ENCODE measurements around the gene SYCP2. TPM values are rescaled to one million over a fixed set of nuclear protein-coding genes. Genes with fewer than 3 reads are reported as not detected.

SYCP2 gene, protein sequence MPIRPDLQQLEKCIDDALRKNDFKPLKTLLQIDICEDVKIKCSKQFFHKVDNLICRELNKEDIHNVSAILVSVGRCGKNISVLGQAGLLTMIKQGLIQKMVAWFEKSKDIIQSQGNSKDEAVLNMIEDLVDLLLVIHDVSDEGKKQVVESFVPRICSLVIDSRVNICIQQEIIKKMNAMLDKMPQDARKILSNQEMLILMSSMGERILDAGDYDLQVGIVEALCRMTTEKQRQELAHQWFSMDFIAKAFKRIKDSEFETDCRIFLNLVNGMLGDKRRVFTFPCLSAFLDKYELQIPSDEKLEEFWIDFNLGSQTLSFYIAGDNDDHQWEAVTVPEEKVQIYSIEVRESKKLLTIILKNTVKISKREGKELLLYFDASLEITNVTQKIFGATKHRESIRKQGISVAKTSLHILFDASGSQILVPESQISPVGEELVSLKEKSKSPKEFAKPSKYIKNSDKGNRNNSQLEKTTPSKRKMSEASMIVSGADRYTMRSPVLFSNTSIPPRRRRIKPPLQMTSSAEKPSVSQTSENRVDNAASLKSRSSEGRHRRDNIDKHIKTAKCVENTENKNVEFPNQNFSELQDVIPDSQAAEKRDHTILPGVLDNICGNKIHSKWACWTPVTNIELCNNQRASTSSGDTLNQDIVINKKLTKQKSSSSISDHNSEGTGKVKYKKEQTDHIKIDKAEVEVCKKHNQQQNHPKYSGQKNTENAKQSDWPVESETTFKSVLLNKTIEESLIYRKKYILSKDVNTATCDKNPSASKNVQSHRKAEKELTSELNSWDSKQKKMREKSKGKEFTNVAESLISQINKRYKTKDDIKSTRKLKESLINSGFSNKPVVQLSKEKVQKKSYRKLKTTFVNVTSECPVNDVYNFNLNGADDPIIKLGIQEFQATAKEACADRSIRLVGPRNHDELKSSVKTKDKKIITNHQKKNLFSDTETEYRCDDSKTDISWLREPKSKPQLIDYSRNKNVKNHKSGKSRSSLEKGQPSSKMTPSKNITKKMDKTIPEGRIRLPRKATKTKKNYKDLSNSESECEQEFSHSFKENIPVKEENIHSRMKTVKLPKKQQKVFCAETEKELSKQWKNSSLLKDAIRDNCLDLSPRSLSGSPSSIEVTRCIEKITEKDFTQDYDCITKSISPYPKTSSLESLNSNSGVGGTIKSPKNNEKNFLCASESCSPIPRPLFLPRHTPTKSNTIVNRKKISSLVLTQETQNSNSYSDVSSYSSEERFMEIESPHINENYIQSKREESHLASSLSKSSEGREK (N-terminal part only)
- 0.49 and 2.6 TPM in 2 replicates for total RNA-seq

DNA sequence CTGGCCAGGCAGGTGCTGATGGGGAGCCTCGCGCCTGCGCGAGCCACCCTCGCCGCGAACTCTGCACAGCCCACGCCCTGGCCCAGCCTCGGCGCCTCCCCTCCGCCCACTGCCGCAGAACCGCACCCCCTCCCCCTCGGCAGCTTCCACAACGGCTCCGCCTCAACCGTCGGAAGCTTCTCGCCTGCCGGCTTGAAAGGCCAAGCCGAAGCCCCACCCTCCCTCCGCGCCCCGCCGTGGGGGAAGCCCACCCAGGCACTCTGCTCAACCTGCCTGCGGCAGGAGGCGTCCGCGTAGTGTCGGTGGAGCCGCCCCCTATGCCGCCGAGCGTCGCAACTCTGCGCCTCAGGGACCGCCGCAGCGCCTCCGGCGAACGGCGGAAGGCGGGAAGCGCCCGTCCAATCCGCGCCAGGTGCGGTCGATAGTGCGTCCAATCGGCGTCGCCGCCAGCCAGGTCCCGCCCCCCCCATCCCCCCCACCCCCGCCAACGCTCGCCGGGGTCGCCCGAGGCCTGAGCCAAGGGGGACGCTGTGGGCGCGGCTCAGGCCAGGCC is at the start of gene SYCP2:
Gene SYCP2 (minus strand): TSS at position 342 of the 553 bp plus-strand sequence. CDS start 11,224 bp downstream, outside the sequence.

DNA sequence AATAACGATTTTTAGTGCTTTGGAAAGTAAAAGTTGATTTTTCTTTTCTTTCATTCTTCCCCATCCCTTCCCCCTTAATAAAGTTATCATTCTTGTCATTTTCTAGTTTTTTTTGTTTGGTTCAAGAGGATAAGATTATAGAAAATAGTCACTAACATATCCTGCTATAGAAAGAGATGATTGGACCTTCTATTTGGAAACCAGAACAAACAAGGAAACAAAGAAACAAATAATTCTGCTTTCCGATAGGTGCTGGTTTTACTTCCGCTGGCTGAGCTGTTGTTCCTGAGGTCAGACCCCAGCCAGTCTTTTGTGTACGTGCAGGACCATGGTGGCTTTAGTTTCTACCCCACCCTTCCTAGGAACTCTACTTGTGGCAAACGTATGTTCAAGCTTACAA is 24.7 kb upstream of the SYCP2 start, which contains the start of gene CDH26:
Gene CDH26 (plus strand): TSS at position 301 of the 400 bp plus-strand sequence. CDS start 304 bp downstream, outside the sequence.

DNA sequence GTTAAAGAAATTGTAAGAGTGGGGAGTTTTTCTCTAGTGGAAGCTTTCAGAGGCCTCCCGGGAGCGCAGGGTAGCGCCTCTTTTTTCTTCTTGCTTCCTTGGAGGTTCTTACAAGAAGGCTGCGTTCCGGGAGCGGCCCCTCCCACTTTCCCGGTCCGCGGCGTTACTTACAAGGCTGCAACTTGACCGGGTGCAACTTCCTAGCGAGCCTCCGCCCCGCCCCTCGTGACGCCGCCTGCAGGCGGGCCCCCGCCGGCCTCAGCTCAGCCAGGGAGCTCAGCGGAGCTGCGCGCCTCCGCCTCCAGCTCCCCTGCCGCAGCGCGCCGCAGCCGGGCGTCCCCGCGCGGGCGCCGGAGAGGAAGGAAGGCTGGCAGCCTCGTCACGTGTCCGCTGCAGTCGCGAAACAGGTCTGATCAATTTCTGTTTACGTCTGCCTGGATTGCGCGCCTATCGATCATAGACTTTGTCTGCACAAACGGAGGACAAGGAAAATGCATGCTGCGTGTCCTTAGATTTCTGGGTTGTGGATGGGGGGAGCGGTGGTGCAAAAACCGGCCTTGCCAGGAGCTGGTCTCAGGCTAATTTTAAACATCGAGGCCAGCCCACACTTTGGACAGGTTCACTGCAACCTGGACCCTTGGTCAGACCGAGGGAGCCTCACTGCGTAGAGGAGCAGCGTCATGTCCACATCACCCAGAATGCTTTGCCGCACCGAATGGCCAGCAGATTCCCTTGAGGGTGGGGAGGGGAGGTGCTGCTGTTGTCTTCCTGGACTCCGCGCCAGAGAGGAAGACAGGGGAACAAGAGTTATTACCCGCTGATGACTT is 6.9 kb upstream of the SYCP2 start, which contains the start of the genes FAM217B and PPP1R3D:
Gene FAM217B (plus strand): TSS at position 261 of the 827 bp plus-strand sequence. CDS start 3,555 bp downstream, outside the sequence.
Gene PPP1R3D (minus strand): TSS at position 177 of the 827 bp plus-strand sequence. CDS start 374 bp downstream, outside the sequence.

Other genes with a start within 250 kb of the SYCP2 start
- 5.5 and 6.4 TPM in 2 replicates for gene PPP1R3D, start 6.7 kb upstream of the SYCP2 start, total RNA-seq
- 2.1 and 4.2 TPM in 2 replicates for gene FAM217B, start 6.8 kb upstream of the SYCP2 start, total RNA-seq
- gene CDH26, start 24.8 kb upstream of the SYCP2 start, total RNA-seq, result under 0.01 and 0.31 TPM in 2 replicates